GM12874 (cell line): Measurements from ENCODE around the gene CDK5R1.

Source experiments
- CTCF ChIP-seq: IDR thresholded peaks from 2 replicates; pipeline ENCODE4 v1.5.1; 2011; ENCODE audit warnings: low read depth, mild to moderate bottlenecking, control low read depth, low read length, moderate library complexity; ENCODE audit not compliant: insufficient read depth

The CDK5R1 gene

GRCh38 chr17:32502710-32503109, 15.9 kb downstream of the CDK5R1 start:
- TF ChIP-seq CTCF: no peak

GRCh38 chr17:32503251-32504165, 16.7 kb downstream of the CDK5R1 start:
- no peak for TF ChIP-seq CTCF

- no peak for TF ChIP-seq CTCF
Observed at GRCh38 chr17:32504166-32504990, 17.6 kb downstream of the CDK5R1 start.

GRCh38 chr17:32508926-32509325, 22.1 kb downstream of the CDK5R1 start:
- TF ChIP-seq CTCF: no peak

GRCh38 chr17:32510466-32510865, 23.7 kb downstream of the CDK5R1 start:
- no peak for TF ChIP-seq CTCF

GRCh38 chr17:32512328-32512727, 25.5 kb downstream of the CDK5R1 start:
- no peak for TF ChIP-seq CTCF

GRCh38 chr17:32513579-32513978, 26.8 kb downstream of the CDK5R1 start:
- TF ChIP-seq CTCF: no peak
